Spinal cord (tissue), 10 donors: ENCODE results near the gene BICD1. TPM values are rescaled to one million over a fixed set of nuclear protein-coding genes. Genes with fewer than 3 reads are reported as not detected.
A peak's percentile ranks its signal among the peaks of the same experiment; 100 is the strongest.

Experiments used
- DNase-seq, 6 donors: peaks; one replicate each; pipeline versions ENCODE4 v3.0.0 to v3.0.0-alpha.2; 2013 to 2015; ENCODE audit warnings: low spot score in 6 of 6, low read depth in 4 of 6
- H3K27ac ChIP-seq: one replicate; pipeline ENCODE4 v1.5.1; 2013; ENCODE audit warnings: low read depth, low read length, control low read depth
- H3K27me3 ChIP-seq: one replicate; pipeline ENCODE4 v1.6.1; 2013; ENCODE audit warnings: low read length; ENCODE audit not compliant: control insufficient read depth, insufficient read depth
- H3K36me3 ChIP-seq: one replicate; pipeline ENCODE4 v1.6.1; 2013; ENCODE audit warnings: low read length; ENCODE audit not compliant: control insufficient read depth, insufficient read depth
- H3K4me1 ChIP-seq: one replicate; pipeline ENCODE4 v1.6.1; 2013; ENCODE audit warnings: low read length; ENCODE audit not compliant: control insufficient read depth, insufficient read depth
- H3K4me3 ChIP-seq: one replicate; pipeline ENCODE4 v1.5.1; 2013; ENCODE audit warnings: low read depth, low read length, control low read depth
- H3K9me3 ChIP-seq: one replicate; pipeline ENCODE4 v1.6.1; 2013; ENCODE audit warnings: low read length; ENCODE audit not compliant: control insufficient read depth, insufficient read depth
- WGBS: methylation state at CpG from one replicate; pipeline ENCODE4 v1.1.5; 2013; ENCODE audit warnings: missing lambda C conversion rate; ENCODE audit not compliant: insufficient coverage; 5-methylcytosine and 5-hydroxymethylcytosine counted together
- polyA plus RNA-seq, 2 donors: library from polyadenylated mRNA; unstranded; fragments of 120-200 nt; gene quantifications; one replicate each; pipeline ENCODE4 v1.2.1, GENCODE V29; 2013; ENCODE audit not compliant: insufficient read length in 2 of 2
- total RNA-seq, 2 donors: library from RNA; depleted of rRNA in 1 of 2; stranded (reverse); fragments of 120-200 nt in 1 of 2; fragments of >200 nt in 1 of 2; gene quantifications; one replicate each; pipeline versions ENCODE4 v1.2.3 to v1.2.4, GENCODE V29; 2013 to 2014
- donor health status: healthy.

BICD1 gene
- total and polyA plus RNA-seq, 4 donors, result 19.5 to 51.0 (median 28.6) TPM

GRCh38 chr12:32110417-32110816 is 3.8 kb downstream of the BICD1 start:
- WGBS, result no CpG with 5 or more reads among the region's 3 CpGs
- H3K4me1 ChIP-seq, result peaks cover 4% of the 10 kb centered on the region
- no peak overlapping the region for H3K4me3 ChIP-seq
- H3K36me3 ChIP-seq, result no peaks in the 10 kb centered on the region
- DNase-seq, result no peak
- no peaks in the 10 kb centered on the region for H3K9me3 ChIP-seq
- H3K27me3 ChIP-seq, result no peaks in the 10 kb centered on the region
- no peak overlapping the region for H3K27ac ChIP-seq

GRCh38 chr12:32110942-32111341 is 4.3 kb downstream of the BICD1 start:
- no peaks in the 10 kb centered on the region for H3K27me3 ChIP-seq
- H3K27ac ChIP-seq, result no peak overlapping the region
- no peak for DNase-seq

GRCh38 chr12:32115404-32116104 is 8.9 kb downstream of the BICD1 start:
- 44% methylated on average over 5 of the region's 6 CpGs for WGBS
- H3K36me3 ChIP-seq, result no peaks in the 10 kb centered on the region
- H3K27me3 ChIP-seq, result no peaks in the 10 kb centered on the region
- H3K27ac ChIP-seq, result no peak overlapping the region
- no peak overlapping the region for H3K4me3 ChIP-seq
- DNase-seq, result peak in 2 of 6 donors; percentile 59 to 61
- peaks cover 3% of the 10 kb centered on the region for H3K4me1 ChIP-seq
- no peaks in the 10 kb centered on the region for H3K9me3 ChIP-seq

More at GRCh38 chr12:32110942-32111341, 4.3 kb downstream of the BICD1 start:
- H3K9me3 ChIP-seq, result no peaks in the 10 kb centered on the region
- H3K36me3 ChIP-seq, result no peaks in the 10 kb centered on the region
- H3K4me3 ChIP-seq, result no peak overlapping the region
- peaks cover 7% of the 10 kb centered on the region for H3K4me1 ChIP-seq
- WGBS, result 63% methylated on average over 1 of the region's 2 CpGs

GRCh38 chr12:32116897-32117296 is 10.2 kb downstream of the BICD1 start:
- no peak for DNase-seq
- H3K36me3 ChIP-seq, result no peaks in the 10 kb centered on the region
- H3K4me1 ChIP-seq, result peaks cover 3% of the 10 kb centered on the region
- H3K27me3 ChIP-seq, result no peaks in the 10 kb centered on the region
- H3K9me3 ChIP-seq, result no peaks in the 10 kb centered on the region
- H3K27ac ChIP-seq, result no peak overlapping the region
- WGBS, result no CpG with 5 or more reads among the region's 3 CpGs
- no peak overlapping the region for H3K4me3 ChIP-seq

- Histone ChIP-seq H3K27ac (no peak overlapping the region), H3K4me3 (no peak overlapping the region), H3K27me3 (no peaks in the 10 kb centered on the region), H3K9me3 (no peaks in the 10 kb centered on the region), H3K4me1 (peaks cover 3% of the 10 kb centered on the region), H3K36me3 (no peaks in the 10 kb centered on the region)
- DNase-seq, result no peak
- WGBS, result no CpG with 5 or more reads among the region's 3 CpGs
Observed at GRCh38 chr12:32117316-32117715, 10.7 kb downstream of the BICD1 start.

GRCh38 chr12:32118806-32119205 is 12.2 kb downstream of the BICD1 start:
- Histone ChIP-seq H3K4me1 (peaks cover 3% of the 10 kb centered on the region), H3K27me3 (no peaks in the 10 kb centered on the region), H3K27ac (no peak overlapping the region), H3K4me3 (no peak overlapping the region), H3K9me3 (no peaks in the 10 kb centered on the region), H3K36me3 (no peaks in the 10 kb centered on the region)
- peak in 1 of 6 donors; percentile 75 for DNase-seq
- 70% methylated on average over 2 of the region's 5 CpGs for WGBS

GRCh38 chr12:32120419-32120818 is 13.8 kb downstream of the BICD1 start:
- no peaks in the 10 kb centered on the region for H3K27me3 ChIP-seq
- peaks cover 3% of the 10 kb centered on the region for H3K4me1 ChIP-seq
- no peak overlapping the region for H3K4me3 ChIP-seq
- H3K9me3 ChIP-seq, result no peaks in the 10 kb centered on the region
- no peaks in the 10 kb centered on the region for H3K36me3 ChIP-seq
- no peak for DNase-seq
- no CpG with 5 or more reads among the region's 2 CpGs for WGBS
- H3K27ac ChIP-seq, result no peak overlapping the region

- H3K27ac ChIP-seq, result no peak overlapping the region
- no peaks in the 10 kb centered on the region for H3K9me3 ChIP-seq
- 69% methylated on average over 1 of the region's 1 CpG for WGBS
- H3K36me3 ChIP-seq, result peaks cover 3% of the 10 kb centered on the region
- H3K4me3 ChIP-seq, result no peak overlapping the region
- DNase-seq, result no peak
- H3K27me3 ChIP-seq, result no peaks in the 10 kb centered on the region
- no peaks in the 10 kb centered on the region for H3K4me1 ChIP-seq
Observed at GRCh38 chr12:32124637-32125036, 18.0 kb downstream of the BICD1 start.

GRCh38 chr12:32125455-32126084 is 18.9 kb downstream of the BICD1 start:
- DNase-seq, result no peak
- WGBS, result 88% methylated on average over 5 of the region's 7 CpGs
- Histone ChIP-seq H3K4me1 (no peaks in the 10 kb centered on the region), H3K27ac (no peak overlapping the region), H3K27me3 (no peaks in the 10 kb centered on the region), H3K36me3 (peaks cover 3% of the 10 kb centered on the region), H3K9me3 (no peaks in the 10 kb centered on the region), H3K4me3 (no peak overlapping the region)

GRCh38 chr12:32126720-32127119 is 20.1 kb downstream of the BICD1 start:
- Histone ChIP-seq H3K9me3 (no peaks in the 10 kb centered on the region), H3K27ac (no peak overlapping the region), H3K4me3 (no peak overlapping the region), H3K36me3 (peaks cover 3% of the 10 kb centered on the region), H3K4me1 (no peaks in the 10 kb centered on the region), H3K27me3 (no peaks in the 10 kb centered on the region)
- DNase-seq, result no peak
- 80% methylated on average over 1 of the region's 2 CpGs for WGBS
